HG03469 (cell line): ENCODE data around the gene IP6K2.

Source experiments
- ATAC-seq: cut with Tn5 transposase; IDR thresholded peaks from one replicate; pipeline ENCODE4 v1.9.1; 2021; ENCODE audit warnings: mild to moderate bottlenecking, moderate library complexity, moderate number of reproducible peaks; ENCODE audit not compliant: unreplicated experiment

The IP6K2 gene

DNA sequence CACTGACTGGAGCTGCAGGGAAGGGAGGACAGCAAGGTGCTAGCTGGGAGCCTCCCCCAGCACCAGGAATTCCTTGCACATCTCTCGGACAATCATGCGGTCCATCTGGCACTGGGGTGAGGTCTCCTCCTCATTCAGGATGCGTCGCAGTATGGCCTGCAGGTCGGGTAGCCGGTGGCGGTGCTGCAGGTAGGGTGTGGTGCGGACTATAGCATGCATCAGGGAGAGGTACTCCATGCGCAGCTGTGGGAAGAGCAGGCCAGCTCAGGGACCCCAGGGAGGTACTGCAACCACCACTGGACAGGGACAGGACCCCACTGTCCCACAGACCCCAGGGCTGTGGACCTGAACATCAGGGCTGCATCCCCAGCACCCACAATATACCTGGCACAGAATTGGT is 42.5 kb downstream of the IP6K2 start:
- ATAC-seq: no peak

DNA sequence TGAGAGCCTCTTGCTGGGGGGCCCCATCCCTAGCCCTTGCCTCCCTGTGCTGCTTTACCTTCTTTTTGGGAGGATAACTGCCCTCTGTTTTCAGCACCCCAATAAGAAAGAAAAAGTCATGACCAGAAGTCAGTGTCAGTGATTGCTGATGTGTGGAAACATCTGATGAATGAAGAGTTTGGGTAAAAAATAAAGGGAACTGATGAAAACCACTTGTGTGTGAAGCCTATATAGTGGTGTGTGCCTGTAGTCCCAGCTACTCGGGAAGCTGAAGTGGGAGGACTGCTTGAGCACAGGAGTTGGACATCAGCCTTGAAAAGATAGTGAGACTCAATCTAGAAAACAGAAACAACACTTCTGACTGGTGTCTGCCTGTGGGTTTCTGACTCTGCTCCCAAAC is 44.5 kb downstream of the IP6K2 start:
- no peak for ATAC-seq

DNA sequence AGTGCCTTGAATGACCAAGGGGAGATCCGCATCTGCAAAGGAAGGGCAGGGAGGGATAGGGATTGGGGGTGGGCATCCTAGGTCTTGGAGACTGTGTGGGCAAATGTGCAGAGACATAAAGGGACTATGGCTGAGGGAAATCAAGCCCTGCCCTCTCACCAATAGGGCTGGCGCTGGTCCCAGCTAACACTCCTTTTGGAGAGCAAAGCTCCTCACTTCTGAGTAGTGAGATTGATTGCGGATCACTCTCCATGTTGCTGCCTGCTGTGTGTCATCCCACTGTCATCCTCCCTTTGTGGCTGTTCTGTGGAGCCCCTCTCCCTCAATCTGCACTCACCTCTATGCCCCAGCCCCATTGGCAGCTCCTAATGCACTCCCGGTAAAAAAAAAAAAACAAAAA is 52.1 kb downstream of the IP6K2 start:
- ATAC-seq: no peak

- no peak for ATAC-seq
These were observed 52.7 kb downstream of the IP6K2 start for GRCh38 chr3:48664313-48664644.

GRCh38 chr3:48663489-48664312 is 53.3 kb downstream of the IP6K2 start:
- ATAC-seq: peak; percentile 72

GRCh38 chr3:48662753-48663488 is 54.1 kb downstream of the IP6K2 start, which contains the start of gene CELSR3:
Gene CELSR3 (minus strand): TSS chr3:48662886. CDS start chr3:48662634, 252 bp downstream.
- no peak for ATAC-seq

DNA sequence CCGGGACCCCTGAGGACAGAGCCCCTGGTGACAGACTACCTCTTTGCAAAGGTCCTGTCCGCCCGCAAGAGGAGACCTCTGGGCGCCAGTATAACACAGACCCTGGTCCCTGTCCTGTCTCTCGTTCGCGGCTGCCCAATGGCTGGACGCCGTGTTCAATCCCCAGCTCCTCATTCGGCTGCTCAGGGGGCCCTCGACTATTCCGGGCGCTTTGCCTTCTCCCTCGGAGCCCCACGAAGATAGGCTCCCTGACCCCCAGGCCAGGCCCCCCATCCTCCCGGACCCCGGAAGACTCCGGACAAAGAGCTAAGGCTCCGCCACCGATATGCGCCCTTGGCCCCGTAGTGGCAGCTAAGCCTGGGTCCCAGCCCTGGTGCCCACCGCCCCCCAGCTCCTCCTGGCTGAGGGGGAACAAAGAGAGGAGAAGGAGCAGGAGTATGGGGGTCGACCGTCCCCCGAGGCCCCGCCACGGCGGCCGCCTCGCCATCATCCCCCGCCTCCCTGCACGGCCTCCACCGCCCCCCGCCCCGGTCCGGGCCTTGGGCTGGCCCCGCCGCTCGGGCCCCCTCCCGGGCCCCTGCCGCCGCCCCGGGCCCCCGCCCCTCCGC is 54.8 kb downstream of the IP6K2 start:
- no peak for ATAC-seq

- ATAC-seq: no peak
These were observed 55.4 kb downstream of the IP6K2 start for GRCh38 chr3:48661501-48662144.

DNA sequence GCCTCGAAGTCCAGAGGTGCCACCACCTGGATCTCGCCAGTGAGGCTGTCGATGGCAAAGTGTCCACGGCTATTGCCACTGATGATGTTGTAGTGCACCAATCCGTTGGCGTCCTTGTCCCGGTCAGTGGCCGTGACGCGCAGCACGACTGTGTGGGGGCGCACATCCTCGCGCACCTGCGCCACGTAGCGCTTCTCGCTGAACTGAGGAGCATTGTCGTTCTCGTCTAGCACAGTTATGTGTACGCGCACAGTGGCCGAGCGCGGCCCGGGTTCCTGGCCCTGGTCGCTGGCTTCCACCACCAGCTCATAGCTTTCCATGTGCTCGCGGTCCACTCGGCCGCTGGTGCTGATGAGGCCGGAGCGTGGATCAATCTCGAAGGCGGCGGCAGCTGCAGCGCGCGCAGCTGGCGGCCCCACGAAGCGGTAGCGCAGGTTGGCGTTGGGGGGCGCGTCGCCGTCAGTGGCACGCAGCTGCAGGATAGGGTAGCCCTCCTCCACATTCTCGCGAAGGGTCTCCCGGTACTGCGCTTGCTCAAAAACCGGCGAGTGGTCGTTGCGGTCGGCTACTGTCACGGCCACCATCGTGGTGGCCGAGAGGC is 56.1 kb downstream of the IP6K2 start:
- ATAC-seq: no peak

DNA sequence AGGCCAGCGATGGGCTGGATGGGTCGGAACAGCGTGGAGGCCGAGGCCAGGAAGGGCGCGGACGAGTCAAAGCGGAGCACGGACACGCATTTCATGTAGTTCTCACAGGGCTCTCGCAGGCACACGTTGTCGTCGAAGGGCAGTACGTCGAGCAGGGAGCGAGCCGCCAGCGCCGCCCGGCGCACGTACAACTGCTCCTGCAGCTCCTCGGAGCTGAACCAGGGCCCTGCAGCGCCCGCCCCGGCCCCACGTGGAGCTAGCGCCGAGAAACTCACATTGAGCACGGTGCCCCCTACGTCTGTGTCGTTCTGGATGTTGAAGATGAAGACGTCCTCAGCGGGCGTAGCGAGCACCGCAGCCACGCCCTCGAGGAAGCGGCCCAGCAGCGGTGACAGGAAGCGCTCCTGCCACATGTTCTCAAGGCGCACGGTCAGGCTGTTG is 60.2 kb downstream of the IP6K2 start:
- ATAC-seq: no peak

DNA sequence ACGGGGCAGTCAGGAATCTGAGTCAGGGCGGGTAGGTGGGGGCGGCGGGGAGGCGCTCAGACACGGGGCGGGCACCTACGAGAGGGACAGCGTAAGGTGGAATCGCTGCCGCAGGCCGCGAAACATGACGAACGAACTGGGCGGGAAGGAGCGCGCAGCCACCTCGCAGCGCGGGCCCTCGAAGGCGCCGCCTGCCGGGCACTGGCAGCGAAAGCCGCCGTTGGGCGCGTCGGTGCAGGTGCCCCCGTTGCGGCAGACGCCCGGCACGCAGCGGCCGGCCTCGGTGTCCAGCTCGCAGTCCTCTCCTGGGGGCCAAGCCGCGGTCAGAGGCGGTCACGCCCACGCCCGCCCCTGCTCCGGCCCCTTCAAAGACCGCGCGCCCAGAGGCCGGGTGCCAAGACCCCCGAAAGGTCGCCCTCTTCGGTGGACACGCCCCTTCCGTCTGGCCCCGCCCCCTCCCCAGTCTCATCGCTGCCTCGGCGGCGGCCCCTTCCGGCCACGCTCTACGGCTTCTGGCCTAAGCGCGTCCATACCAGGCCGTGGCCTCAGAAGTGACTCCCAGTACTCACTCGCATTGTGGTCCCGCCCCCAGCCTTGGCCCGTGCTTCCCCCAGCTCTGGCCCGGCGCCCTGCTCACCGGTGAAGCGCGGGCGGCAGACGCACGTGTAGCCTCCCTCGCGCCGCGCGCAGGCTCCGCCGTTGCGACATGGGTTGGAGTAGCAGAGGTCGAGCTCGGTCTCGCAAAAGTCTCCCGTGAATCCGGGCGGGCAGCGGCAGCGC is 60.8 kb downstream of the IP6K2 start:
- ATAC-seq: no peak

DNA sequence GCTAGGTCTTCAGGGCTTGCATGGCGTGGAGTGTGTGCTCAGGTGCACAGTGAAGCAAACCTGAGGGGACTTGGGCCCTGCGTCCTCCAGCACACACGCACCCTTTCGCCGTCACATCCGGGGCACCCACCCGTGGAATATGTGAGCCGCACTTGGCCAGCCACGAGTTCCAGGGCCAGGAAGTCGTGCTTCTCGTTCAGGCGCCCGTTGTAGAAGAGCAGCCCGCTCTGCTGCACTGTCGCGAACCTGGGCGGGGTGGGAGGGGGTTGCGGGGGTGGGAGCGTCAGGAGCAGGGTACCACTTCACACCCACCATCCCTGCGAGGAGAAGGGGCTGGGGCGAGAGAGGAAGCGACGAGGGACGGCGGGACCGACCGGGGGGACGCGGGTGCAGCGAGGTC is 61.4 kb downstream of the IP6K2 start:
- ATAC-seq: no peak

GRCh38 chr3:48655063-48655462 is 62.0 kb downstream of the IP6K2 start:
- ATAC-seq: no peak

- ATAC-seq: no peak
These were observed 63.9 kb downstream of the IP6K2 start for GRCh38 chr3:48652923-48653715.

GRCh38 chr3:48651771-48652170 is 65.2 kb downstream of the IP6K2 start:
- ATAC-seq: no peak

- no peak for ATAC-seq
These were observed 66.3 kb downstream of the IP6K2 start for GRCh38 chr3:48650723-48651122.

DNA sequence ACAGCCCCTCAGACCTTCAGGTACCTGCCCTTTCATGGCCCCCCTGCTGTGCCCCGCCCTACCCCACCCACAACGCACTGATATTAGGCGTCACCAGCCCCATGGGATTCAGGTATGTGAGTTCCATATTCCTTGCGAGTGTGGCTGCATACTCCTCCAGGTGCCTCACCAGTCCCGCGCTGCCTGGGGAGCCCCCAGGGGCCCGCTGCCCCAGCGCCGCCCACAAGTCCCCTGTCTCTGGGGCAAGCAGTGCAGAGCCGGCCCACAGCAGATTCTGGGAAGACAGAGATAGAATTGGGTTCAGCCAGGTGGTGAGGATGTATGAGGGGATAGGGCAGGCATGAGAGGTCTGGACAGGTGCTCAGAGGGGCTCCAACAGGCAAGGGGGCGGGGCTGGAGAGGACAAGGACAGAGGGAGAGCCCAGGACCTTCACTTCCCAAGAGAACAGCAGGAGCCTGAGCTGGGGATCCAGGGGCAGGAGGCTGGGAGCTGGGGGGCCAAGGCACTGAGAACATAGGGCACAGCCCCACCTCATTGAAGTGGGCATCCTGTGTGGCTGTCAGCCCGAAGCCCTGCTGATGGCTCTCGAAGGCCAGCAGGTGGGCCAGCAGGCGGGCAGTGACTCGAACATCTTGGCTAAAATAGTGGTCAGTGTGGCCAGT is 68.7 kb downstream of the IP6K2 start:
- no peak for ATAC-seq

- ATAC-seq: no peak
These were observed 69.3 kb downstream of the IP6K2 start for GRCh38 chr3:48647714-48648113.
